ENCODE measurements around the gene KCNJ11.

Gene KCNJ11

DNA sequence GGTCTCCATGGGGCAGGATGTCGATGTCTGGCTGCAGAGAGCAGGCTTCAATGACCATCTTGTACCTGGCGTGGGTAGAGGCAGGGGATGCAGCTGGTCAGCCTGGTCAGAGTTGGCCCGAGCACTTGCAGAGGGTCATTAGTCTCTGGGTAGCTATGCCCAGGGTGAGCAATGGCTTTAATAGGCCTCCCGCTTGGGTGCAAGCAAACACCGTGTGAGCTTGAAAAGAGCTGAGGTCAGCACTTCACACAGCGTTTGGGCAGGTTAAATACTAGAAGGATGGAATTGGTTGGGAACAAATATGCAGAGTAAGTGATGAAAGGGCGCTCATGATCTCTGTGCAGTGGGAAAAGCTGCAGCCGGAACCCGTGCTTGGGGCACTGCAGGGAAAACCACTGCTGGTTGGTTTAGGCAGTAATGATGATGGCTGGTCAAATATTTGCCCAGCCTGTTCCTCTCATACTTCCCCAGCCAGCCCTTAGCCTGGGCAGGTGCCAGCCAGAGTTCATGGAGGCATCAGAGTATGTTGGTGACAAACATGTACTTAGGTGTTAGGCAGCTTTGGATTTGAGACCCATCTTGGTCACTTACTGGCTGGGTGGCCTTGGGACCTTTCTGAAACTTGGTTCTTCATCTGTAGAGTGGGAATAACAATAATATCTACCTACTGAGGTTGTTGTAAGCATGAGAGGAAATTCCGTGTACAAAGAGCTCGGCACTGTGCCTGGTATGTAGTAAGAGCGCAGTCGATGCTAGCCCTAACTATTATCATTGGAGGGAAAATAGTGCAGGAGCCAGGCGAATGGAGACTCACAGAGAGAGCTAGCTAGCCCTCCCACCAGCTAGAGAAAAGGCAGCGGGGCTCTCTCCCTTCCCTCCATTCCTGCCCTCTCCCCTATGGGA, 25.2 kb upstream of the KCNJ11 start:
- Histone ChIP-seq H3K36me3 (ENCODE audit: insufficient read depth, low read length) (no peaks in the 10 kb centered on the region), H3K9me3 (ENCODE audit: low read length) (no peaks in the 10 kb centered on the region), H3K4me1 (ENCODE audit: insufficient read depth, low read length, severe bottlenecking) (no peaks in the 10 kb centered on the region), H3K4me3 (ENCODE audit: low read depth, low read length, poor library complexity, severe bottlenecking) (no peak overlapping the region), H3K9me2 (ENCODE audit: low read depth, low read length) (no peaks in the 10 kb centered on the region), H4K20me1 (ENCODE audit: insufficient read depth, low read length) (no peaks in the 10 kb centered on the region), H3K79me2 (ENCODE audit: insufficient read depth, low read length) (no peaks in the 10 kb centered on the region), H2AFZ (ENCODE audit: low read length) (no peak overlapping the region), H3K9ac (ENCODE audit: low read length) (no peak overlapping the region), H3F3A (ENCODE audit: insufficient read depth, low read length) (no peaks in the 10 kb centered on the region), H3K27ac (ENCODE audit: low read depth, low read length, poor library complexity, severe bottlenecking) (no peak overlapping the region), H3K27me3 (ENCODE audit: insufficient read depth, low read length) (0 out of 2 replicates have a peak, but pooled peaks cover 4% of the 10 kb centered on the region), H3K4me2 (ENCODE audit: low read length) (no peak overlapping the region)
- TF ChIP-seq EZH2 (IDR thresholded peaks at IDR 0.05; ENCODE audit: borderline replicate concordance, low read length) = no peak
- TF ChIP-seq, protein P1, sequence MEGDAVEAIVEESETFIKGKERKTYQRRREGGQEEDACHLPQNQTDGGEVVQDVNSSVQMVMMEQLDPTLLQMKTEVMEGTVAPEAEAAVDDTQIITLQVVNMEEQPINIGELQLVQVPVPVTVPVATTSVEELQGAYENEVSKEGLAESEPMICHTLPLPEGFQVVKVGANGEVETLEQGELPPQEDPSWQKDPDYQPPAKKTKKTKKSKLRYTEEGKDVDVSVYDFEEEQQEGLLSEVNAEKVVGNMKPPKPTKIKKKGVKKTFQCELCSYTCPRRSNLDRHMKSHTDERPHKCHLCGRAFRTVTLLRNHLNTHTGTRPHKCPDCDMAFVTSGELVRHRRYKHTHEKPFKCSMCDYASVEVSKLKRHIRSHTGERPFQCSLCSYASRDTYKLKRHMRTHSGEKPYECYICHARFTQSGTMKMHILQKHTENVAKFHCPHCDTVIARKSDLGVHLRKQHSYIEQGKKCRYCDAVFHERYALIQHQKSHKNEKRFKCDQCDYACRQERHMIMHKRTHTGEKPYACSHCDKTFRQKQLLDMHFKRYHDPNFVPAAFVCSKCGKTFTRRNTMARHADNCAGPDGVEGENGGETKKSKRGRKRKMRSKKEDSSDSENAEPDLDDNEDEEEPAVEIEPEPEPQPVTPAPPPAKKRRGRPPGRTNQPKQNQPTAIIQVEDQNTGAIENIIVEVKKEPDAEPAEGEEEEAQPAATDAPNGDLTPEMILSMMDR (IDR thresholded peaks at IDR 0.05; ENCODE audit: low read length) = no peak

DNA sequence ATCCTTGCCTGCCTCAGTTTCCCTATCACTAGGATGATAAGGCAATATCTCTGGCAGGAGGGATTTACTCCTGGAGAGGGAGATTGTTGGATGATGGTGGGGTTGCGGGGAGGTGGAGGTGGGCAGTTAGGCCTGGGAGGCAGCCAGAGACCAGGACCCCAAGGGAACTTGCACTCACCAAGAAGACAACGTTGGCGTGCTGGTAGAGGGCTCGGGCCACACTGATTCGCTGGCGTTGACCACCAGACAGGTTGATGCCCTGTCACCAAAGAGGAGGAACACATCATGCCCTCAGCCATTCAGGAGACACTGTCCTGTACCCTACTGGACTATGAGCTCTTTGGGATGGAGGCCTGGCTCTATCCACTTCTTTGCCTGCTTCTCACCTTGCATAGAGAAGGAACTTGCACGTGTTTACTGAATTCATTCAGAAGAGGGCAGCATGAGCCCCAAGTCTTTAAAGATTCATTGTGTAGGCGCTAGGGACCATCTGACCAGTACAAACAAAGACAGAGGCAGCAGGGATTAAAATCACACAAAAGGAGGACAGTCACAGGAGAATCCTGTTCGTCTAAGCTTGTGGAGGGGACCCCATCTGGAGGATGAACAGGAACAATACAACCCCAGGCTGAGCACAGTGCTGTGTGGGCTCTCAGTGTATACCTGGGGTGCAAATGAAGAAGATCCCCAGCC, 24.2 kb upstream of the KCNJ11 start:
- H3K9ac ChIP-seq (ENCODE audit: low read length) = no peak overlapping the region
- no peak overlapping the region for H3K4me3 ChIP-seq (ENCODE audit: low read depth, low read length, poor library complexity, severe bottlenecking)
- no peaks in the 10 kb centered on the region for H3K4me1 ChIP-seq (ENCODE audit: insufficient read depth, low read length, severe bottlenecking)
- H3F3A ChIP-seq (ENCODE audit: insufficient read depth, low read length) = no peaks in the 10 kb centered on the region
- H3K4me2 ChIP-seq (ENCODE audit: low read length) = no peak overlapping the region
- no peaks in the 10 kb centered on the region for H3K79me2 ChIP-seq (ENCODE audit: insufficient read depth, low read length)
- no peaks in the 10 kb centered on the region for H4K20me1 ChIP-seq (ENCODE audit: insufficient read depth, low read length)
- H3K9me3 ChIP-seq (ENCODE audit: low read length) = no peaks in the 10 kb centered on the region
- no peaks in the 10 kb centered on the region for H3K27me3 ChIP-seq (ENCODE audit: insufficient read depth, low read length)
- H3K27ac ChIP-seq (ENCODE audit: low read depth, low read length, poor library complexity, severe bottlenecking) = no peak overlapping the region
- H3K9me2 ChIP-seq (ENCODE audit: low read depth, low read length) = no peaks in the 10 kb centered on the region
- H2AFZ ChIP-seq (ENCODE audit: low read length) = no peak overlapping the region
- TF ChIP-seq, protein P1 (IDR thresholded peaks at IDR 0.05; ENCODE audit: low read length) = no peak; the same call in 1 of the 2 replicates
- no peak for TF ChIP-seq EZH2 (IDR thresholded peaks at IDR 0.05; ENCODE audit: borderline replicate concordance, low read length)
- H3K36me3 ChIP-seq (ENCODE audit: insufficient read depth, low read length) = no peaks in the 10 kb centered on the region

DNA sequence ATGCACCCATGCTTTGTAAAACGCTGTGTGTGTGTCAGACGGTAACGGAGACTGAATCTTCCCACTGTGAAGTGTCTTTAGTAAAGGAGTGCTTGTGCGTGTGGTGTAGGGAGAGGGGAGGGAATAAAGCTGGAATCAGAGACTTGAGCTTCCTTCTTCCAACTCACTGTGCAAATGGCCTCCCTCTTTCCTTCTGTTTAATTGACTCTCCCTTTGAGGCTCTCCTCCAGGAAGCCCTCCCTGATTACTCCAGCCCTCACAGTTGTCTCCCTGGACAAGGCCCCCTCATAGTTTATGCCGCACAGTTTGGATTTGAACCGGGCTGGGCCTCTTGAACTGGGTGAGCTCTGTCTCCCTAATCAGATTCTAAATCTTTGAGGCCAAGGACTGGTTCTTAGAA, 23.0 kb upstream of the KCNJ11 start:
- H3K27ac ChIP-seq (ENCODE audit: low read depth, low read length, poor library complexity, severe bottlenecking) = no peak overlapping the region
- H3K9ac ChIP-seq (ENCODE audit: low read length) = no peak overlapping the region
- no peak overlapping the region for H2AFZ ChIP-seq (ENCODE audit: low read length)
- no peaks in the 10 kb centered on the region for H4K20me1 ChIP-seq (ENCODE audit: insufficient read depth, low read length)
- TF ChIP-seq, protein P1 (IDR thresholded peaks at IDR 0.05; ENCODE audit: low read length) = no peak
- TF ChIP-seq EZH2 (IDR thresholded peaks at IDR 0.05; ENCODE audit: borderline replicate concordance, low read length) = no peak
- no peak overlapping the region for H3K4me3 ChIP-seq (ENCODE audit: low read depth, low read length, poor library complexity, severe bottlenecking)
- H3K9me3 ChIP-seq (ENCODE audit: low read length) = no peaks in the 10 kb centered on the region
- no peaks in the 10 kb centered on the region for H3K36me3 ChIP-seq (ENCODE audit: insufficient read depth, low read length)
- no peaks in the 10 kb centered on the region for H3K79me2 ChIP-seq (ENCODE audit: insufficient read depth, low read length)
- H3K4me2 ChIP-seq (ENCODE audit: low read length) = no peak overlapping the region
- no peaks in the 10 kb centered on the region for H3K9me2 ChIP-seq (ENCODE audit: low read depth, low read length)
- H3K4me1 ChIP-seq (ENCODE audit: insufficient read depth, low read length, severe bottlenecking) = no peaks in the 10 kb centered on the region
- no peaks in the 10 kb centered on the region for H3K27me3 ChIP-seq (ENCODE audit: insufficient read depth, low read length)
- no peaks in the 10 kb centered on the region for H3F3A ChIP-seq (ENCODE audit: insufficient read depth, low read length)

All from OCI-LY1 (cell line).